Epithelial cell of esophagus (primary cell): ENCODE measurements around the gene SIL1.

ENCODE experiments used
- DNase-seq: peaks from one replicate; pipeline ENCODE4 v3.0.0; 2010; ENCODE audit warnings: low read depth
- H3K4me3 ChIP-seq: 2 replicates; pipeline ENCODE4 v1.5.1; 2011; ENCODE audit warnings: mild to moderate bottlenecking, low read length, control low read depth
- TF ChIP-seq, protein P1 (sequence below): IDR thresholded peaks from 2 replicates; pipeline ENCODE4 v1.5.1; 2011; ENCODE audit warnings: low read depth, mild to moderate bottlenecking, low read length, control low read depth, inconsistent platforms; ENCODE audit not compliant: insufficient read depth; ENCODE audit errors: missing control alignments

The SIL1 gene

DNA sequence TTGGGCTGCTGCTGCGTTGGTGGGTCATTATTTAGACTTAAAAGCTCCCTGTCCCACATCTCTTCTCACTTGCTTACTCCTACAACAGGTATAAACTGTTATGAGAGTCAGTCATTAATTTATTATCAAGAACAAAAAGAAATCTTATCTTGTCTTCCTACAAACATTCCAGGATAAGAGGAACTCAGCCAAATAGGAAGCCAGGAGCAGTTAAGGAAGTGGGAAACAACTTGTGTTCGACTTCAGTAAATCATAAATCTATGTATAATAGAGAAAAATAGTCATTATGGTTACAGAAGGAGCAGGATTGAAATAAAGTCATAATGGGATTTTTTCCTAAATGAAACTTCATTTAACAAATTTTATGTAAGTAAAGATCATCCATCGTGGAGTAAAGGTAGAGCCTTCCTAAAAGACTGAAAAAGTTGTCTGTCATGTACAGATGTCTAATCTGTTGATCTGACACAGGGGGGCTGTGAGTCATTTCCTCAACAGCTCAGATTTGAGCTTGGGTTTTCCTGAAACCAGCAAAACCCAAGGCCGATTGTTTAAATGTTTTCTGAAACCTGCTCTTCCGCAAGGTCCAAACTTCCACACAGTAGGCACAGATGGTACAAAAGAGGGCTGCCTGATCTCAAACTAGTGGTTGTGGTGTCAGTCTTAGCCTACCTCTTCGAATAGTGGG, 297.7 kb downstream of the SIL1 start:
- H3K4me3 ChIP-seq, result no peak overlapping the region
- DNase-seq, result peak; percentile 56
- TF ChIP-seq, protein P1, sequence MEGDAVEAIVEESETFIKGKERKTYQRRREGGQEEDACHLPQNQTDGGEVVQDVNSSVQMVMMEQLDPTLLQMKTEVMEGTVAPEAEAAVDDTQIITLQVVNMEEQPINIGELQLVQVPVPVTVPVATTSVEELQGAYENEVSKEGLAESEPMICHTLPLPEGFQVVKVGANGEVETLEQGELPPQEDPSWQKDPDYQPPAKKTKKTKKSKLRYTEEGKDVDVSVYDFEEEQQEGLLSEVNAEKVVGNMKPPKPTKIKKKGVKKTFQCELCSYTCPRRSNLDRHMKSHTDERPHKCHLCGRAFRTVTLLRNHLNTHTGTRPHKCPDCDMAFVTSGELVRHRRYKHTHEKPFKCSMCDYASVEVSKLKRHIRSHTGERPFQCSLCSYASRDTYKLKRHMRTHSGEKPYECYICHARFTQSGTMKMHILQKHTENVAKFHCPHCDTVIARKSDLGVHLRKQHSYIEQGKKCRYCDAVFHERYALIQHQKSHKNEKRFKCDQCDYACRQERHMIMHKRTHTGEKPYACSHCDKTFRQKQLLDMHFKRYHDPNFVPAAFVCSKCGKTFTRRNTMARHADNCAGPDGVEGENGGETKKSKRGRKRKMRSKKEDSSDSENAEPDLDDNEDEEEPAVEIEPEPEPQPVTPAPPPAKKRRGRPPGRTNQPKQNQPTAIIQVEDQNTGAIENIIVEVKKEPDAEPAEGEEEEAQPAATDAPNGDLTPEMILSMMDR, result no peak

DNA sequence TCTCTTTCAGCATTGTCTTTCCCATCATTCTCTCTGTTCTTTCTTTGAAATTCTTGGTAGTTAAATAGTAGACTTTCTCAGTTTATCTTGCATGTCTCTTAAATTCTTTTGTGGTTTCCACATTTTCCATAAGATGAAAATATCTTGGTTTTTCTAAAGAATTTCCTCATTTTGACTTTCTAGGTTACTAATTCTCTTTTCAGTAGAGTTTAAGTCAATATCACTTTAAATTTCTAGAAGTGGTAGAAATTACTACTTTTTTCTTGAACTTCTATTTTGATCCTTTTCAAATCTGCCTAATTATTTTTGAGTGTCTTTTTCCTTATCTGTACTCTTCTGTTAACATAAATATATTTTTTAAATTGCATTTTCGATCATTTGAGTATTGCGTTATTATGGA, 299.4 kb downstream of the SIL1 start:
- TF ChIP-seq, protein P1, result no peak
- DNase-seq, result no peak
- no peak overlapping the region for H3K4me3 ChIP-seq

DNA sequence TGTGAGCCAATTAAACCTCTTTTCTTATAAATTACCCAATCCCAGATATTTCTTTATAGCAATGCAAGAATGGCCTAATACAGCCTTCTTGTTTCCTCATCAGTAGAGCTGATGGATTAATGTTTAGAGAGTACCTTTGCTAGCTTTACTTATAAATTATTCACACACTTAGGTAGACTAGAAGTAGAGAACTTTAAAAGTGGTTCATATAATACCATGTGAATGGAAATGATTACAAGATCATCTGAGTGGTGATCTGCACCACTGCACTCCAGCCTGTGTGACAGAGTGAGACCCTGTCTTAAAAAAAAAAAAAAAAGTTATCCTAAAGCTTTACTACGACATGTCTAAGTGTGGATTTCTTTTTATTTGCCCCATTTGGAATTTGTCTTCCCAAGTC, 299.9 kb downstream of the SIL1 start:
- no peak overlapping the region for H3K4me3 ChIP-seq
- DNase-seq, result no peak
- TF ChIP-seq, protein P1, result no peak
